OCI-LY7 (cell line): ENCODE measurements around the gene WDFY3. TPM values are rescaled to one million over a fixed set of nuclear protein-coding genes. Genes with fewer than 3 reads are reported as not detected.

ENCODE experiments used
- BruUV-seq: library from RNA; stranded (reverse); fragments of 400-500 nt; replicated peaks from 2 replicates; lab custom pipeline; 2021; lab: Mats Ljungman, UMichigan
- CTCF ChIA-PET: fragments of 300-600 bp; sonication (Branson Sonifier 250); formaldehyde crosslinking; loops from one replicate; lab custom pipeline; 2022; ENCODE audit warnings: antibody characterized with exemption; ENCODE audit not compliant: unreplicated experiment; lab: Charles Lee
- POLR2A ChIA-PET: fragments of 300-600 bp; sonication (Branson Sonifier 250); formaldehyde crosslinking; loops from one replicate; lab custom pipeline; 2022; ENCODE audit warnings: antibody characterized with exemption; lab: Charles Lee
- DNase-seq: peaks from one replicate; pipeline ENCODE4 v3.0.0-alpha.2; 2015; ENCODE audit warnings: low spot score
- H2AFZ ChIP-seq: fragments of 200-600 bp; sonication (generic), shearing (Covaris generic); 2 replicates; pipeline ENCODE4 v1.6.1; 2014; ENCODE audit warnings: mild to moderate bottlenecking, antibody characterized with exemption, low read length, moderate library complexity
- H3K27ac ChIP-seq: fragments of 200-600 bp; sonication (generic); 2 replicates; pipeline ENCODE4 v1.5.1; 2014; ENCODE audit warnings: mixed run types, low read depth, mild to moderate bottlenecking, moderate library complexity, low read length, inconsistent platforms; ENCODE audit not compliant: poor library complexity, severe bottlenecking
- H3K36me3 ChIP-seq: fragments of 200-600 bp; sonication (generic); 2 replicates; pipeline ENCODE4 v1.6.1; 2014; ENCODE audit warnings: mild to moderate bottlenecking, antibody characterized with exemption, low read length, moderate library complexity, mixed read lengths; ENCODE audit not compliant: insufficient read depth
- H3K4me1 ChIP-seq: fragments of 200-600 bp; sonication (generic); 2 replicates; pipeline ENCODE4 v1.5.1; 2014; ENCODE audit warnings: mild to moderate bottlenecking, low read length; ENCODE audit not compliant: insufficient read depth, poor library complexity, severe bottlenecking
- H3K4me2 ChIP-seq: fragments of 200-600 bp; sonication (generic); 2 replicates; pipeline ENCODE4 v1.6.1; 2014; ENCODE audit warnings: mild to moderate bottlenecking, low read length
- H3K4me3 ChIP-seq: fragments of 200-600 bp; sonication (generic); 2 replicates; pipeline ENCODE4 v1.5.1; 2014; ENCODE audit warnings: mild to moderate bottlenecking, low read depth, low read length; ENCODE audit not compliant: poor library complexity, severe bottlenecking
- H3K79me2 ChIP-seq: fragments of 200-600 bp; sonication (generic); 2 replicates; pipeline ENCODE4 v1.6.1; 2016; ENCODE audit warnings: low read depth, mild to moderate bottlenecking, low read length, moderate library complexity, mixed read lengths; ENCODE audit not compliant: insufficient read depth
- H3K9me2 ChIP-seq: fragments of 200-600 bp; sonication (generic); 2 replicates; pipeline ENCODE4 v1.6.1; 2016; ENCODE audit warnings: mild to moderate bottlenecking, low read length, mixed read lengths; ENCODE audit not compliant: insufficient read depth
- H3K9me3 ChIP-seq: fragments of 200-600 bp; sonication (generic); 2 replicates; pipeline ENCODE4 v1.6.1; 2014; ENCODE audit warnings: mild to moderate bottlenecking, mixed run types, low read length, mixed read lengths
- H4K20me1 ChIP-seq: fragments of 200-600 bp; sonication (generic); 2 replicates; pipeline ENCODE4 v1.6.1; 2014; ENCODE audit warnings: mild to moderate bottlenecking, antibody characterized with exemption, low read length, moderate library complexity, mixed read lengths; ENCODE audit not compliant: insufficient read depth
- CTCF ChIP-seq: fragments of 200-600 bp; sonication (generic); conservative IDR thresholded peaks from 2 replicates; pipeline ENCODE4 v1.5.1; 2014; ENCODE audit warnings: mild to moderate bottlenecking, antibody characterized with exemption, low read length, moderate library complexity, mixed read lengths
- EZH2phosphoT487 ChIP-seq: fragments of 200-600 bp; sonication (generic); IDR thresholded peaks from 2 replicates; pipeline ENCODE4 v1.6.1; 2018; ENCODE audit warnings: low read depth, borderline replicate concordance, mild to moderate bottlenecking, mixed run types, antibody characterized with exemption, low read length, moderate library complexity, mixed read lengths
- intact Hi-C: fragments of 100-400 bp; cut with micrococcal nuclease; formaldehyde crosslinking; loops from one replicate; pipeline ENCODE4 v1.10.0; 2022; ENCODE audit not compliant: unreplicated experiment
- total RNA-seq, 2 experiments: library from RNA; depleted of rRNA in 1 of 2; stranded (reverse); fragments of >200 nt in 1 of 2; shearing (Covaris generic) in 1 of 2; gene quantifications; 2 replicates each; pipeline ENCODE4 v1.2.3, GENCODE V29; 2014 to 2022

Gene WDFY3
- total RNA-seq, 2 experiments from 2014 or later: not detected

DNA sequence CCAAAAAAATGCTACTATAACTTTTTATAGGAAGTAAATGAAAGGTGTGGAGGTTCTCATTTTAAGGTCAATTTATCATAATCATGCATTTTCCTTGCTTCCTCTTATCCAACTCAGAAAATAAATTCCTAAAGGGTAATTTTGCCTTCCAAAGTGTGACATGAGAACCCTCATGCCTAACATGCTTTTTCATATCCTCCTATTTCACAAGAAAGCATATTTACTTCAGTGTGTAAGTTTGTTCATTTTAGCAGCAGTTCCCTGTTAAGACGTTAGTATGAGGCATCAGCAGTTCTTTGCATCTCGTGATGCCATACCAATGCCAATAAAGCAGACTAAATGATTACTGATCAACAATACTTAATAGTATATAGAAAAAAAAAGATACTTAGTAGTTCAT is 18.4 kb downstream of the WDFY3 start:
- Histone ChIP-seq H3K27ac (no peak overlapping the region), H3K4me1 (no peaks in the 10 kb centered on the region), H3K4me3 (no peak overlapping the region), H4K20me1 (no peaks in the 10 kb centered on the region), H3K9me3 (no peaks in the 10 kb centered on the region), H3K9me2 (no peaks in the 10 kb centered on the region), H3K79me2 (no peaks in the 10 kb centered on the region), H2AFZ (no peak overlapping the region), H3K4me2 (no peak overlapping the region), H3K36me3 (no peaks in the 10 kb centered on the region)
- ChIA-PET POLR2A (interaction anchor here (0.7 kb wide), 1 partner anchor 848 kb away, joined by 3 read pairs; no protein-coding TSS in a partner anchor), CTCF (no interaction called here)
- intact Hi-C loops: no loop called here
- DNase-seq: no peak
- TF ChIP-seq EZH2phosphoT487 (no peak), CTCF (no peak)
- no TSS peak for BruUV-seq

DNA sequence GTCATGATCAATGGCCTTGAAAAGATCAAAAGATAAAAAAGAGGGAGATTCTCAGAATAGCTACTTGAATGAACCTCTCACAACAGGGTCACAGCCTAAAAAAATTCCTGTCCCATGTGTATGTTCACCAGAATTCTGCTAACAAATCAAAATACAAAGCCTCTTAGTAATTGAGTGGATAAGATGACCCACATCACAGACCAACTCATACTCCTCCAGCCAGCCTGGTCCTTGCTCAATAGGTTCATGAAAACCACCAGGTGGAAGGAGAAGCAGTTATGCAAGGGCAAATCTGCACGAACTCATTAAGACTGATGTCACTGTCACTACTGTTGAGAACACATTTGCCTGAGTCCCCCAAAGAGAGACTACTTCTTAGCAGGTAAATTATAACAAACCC is 21.5 kb downstream of the WDFY3 start:
- H3K36me3 ChIP-seq: no peaks in the 10 kb centered on the region
- no peaks in the 10 kb centered on the region for H4K20me1 ChIP-seq
- H3K79me2 ChIP-seq: no peaks in the 10 kb centered on the region
- ChIA-PET POLR2A (no interaction called here), CTCF (no interaction called here)
- no peaks in the 10 kb centered on the region for H3K4me1 ChIP-seq
- H3K4me3 ChIP-seq: no peak overlapping the region
- no TSS peak for BruUV-seq
- TF ChIP-seq CTCF: no peak
- no peak for TF ChIP-seq EZH2phosphoT487
- no peaks in the 10 kb centered on the region for H3K9me2 ChIP-seq
- no peaks in the 10 kb centered on the region for H3K9me3 ChIP-seq
- H3K4me2 ChIP-seq: no peak overlapping the region
- intact Hi-C loops: no loop called here
- no peak overlapping the region for H3K27ac ChIP-seq
- DNase-seq: no peak
- no peak overlapping the region for H2AFZ ChIP-seq

DNA sequence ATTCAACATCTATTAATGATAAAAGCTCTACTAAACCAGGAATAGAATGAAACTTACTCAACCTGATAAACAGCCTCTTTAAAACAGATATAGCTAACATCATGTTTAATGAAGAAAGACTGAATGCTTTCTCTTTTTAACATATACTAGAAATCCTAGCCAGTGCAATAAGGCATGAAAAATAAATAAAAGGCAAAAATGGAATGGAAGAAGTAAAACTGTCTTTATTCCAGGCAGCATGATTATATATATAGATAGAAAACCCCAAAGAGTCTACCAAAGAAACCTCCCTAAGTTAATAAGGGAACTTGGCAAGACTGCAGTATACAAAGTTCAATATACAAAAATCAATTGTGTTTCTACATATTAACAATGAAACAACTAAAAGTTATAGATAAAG is 25.5 kb downstream of the WDFY3 start:
- H3K9me2 ChIP-seq: no peaks in the 10 kb centered on the region
- H2AFZ ChIP-seq: no peak overlapping the region
- H3K9me3 ChIP-seq: no peaks in the 10 kb centered on the region
- no TSS peak for BruUV-seq
- DNase-seq: no peak
- POLR2A ChIA-PET: no interaction called here
- intact Hi-C loops: no loop called here
- no peaks in the 10 kb centered on the region for H3K4me1 ChIP-seq
- H3K27ac ChIP-seq: no peak overlapping the region
- no peak overlapping the region for H3K4me2 ChIP-seq
- CTCF ChIA-PET: no interaction called here
- H4K20me1 ChIP-seq: no peaks in the 10 kb centered on the region
- no peak for TF ChIP-seq CTCF
- TF ChIP-seq EZH2phosphoT487: no peak
- H3K4me3 ChIP-seq: no peak overlapping the region
- no peaks in the 10 kb centered on the region for H3K36me3 ChIP-seq
- H3K79me2 ChIP-seq: no peaks in the 10 kb centered on the region
